A673 (cell line): ENCODE data around the gene METTL18. TPM values are rescaled to one million over a fixed set of nuclear protein-coding genes. Genes with fewer than 3 reads are reported as not detected.

Source experiments
- BruUV-seq: library from RNA; stranded (reverse); fragments of 400-500 nt; replicated peaks from 2 replicates; lab custom pipeline; 2021; lab: Mats Ljungman, UMichigan
- CTCF ChIA-PET: fragments of 300-600 bp; sonication (Branson Sonifier 250); formaldehyde crosslinking; loops from one replicate; lab custom pipeline; 2022; ENCODE audit warnings: antibody characterized with exemption; lab: Charles Lee
- POLR2A ChIA-PET: fragments of 300-600 bp; sonication (Branson Sonifier 250); formaldehyde crosslinking; loops from one replicate; lab custom pipeline; 2022; ENCODE audit warnings: antibody characterized with exemption; ENCODE audit not compliant: low non-redundant PET; lab: Charles Lee
- DNase-seq: peaks from one replicate; pipeline ENCODE4 v3.0.0-alpha.2; 2015; ENCODE audit warnings: low spot score
- H3K27ac ChIP-seq: fragments of 200-600 bp; sonication (generic); 2 replicates; pipeline ENCODE4 v1.5.1; 2016; ENCODE audit warnings: mixed run types, low read depth, mild to moderate bottlenecking, mixed read lengths, antibody characterized with exemption, low read length; ENCODE audit not compliant: poor library complexity, severe bottlenecking
- H3K27me3 ChIP-seq: fragments of 200-600 bp; sonication (generic); replicated peaks from 2 replicates; pipeline ENCODE4 v1.6.1; 2017; ENCODE audit warnings: mixed run types, low read depth, mild to moderate bottlenecking, mixed read lengths, antibody characterized with exemption, low read length; ENCODE audit not compliant: insufficient read depth, poor library complexity
- H3K36me3 ChIP-seq: fragments of 200-600 bp; sonication (generic); 2 replicates; pipeline ENCODE4 v1.6.1; 2016; ENCODE audit warnings: mixed run types, mild to moderate bottlenecking, mixed read lengths, antibody characterized with exemption, low read length; ENCODE audit not compliant: insufficient read depth, poor library complexity, severe bottlenecking
- H3K4me1 ChIP-seq: fragments of 200-600 bp; sonication (generic); 2 replicates; pipeline ENCODE4 v1.6.1; 2017; ENCODE audit warnings: mixed run types, mild to moderate bottlenecking, mixed read lengths, antibody characterized with exemption, low read length; ENCODE audit not compliant: insufficient read depth, poor library complexity, severe bottlenecking
- H3K4me3 ChIP-seq: fragments of 200-600 bp; sonication (generic); 2 replicates; pipeline ENCODE4 v1.5.1; 2016; ENCODE audit warnings: low read depth, mixed run types, mild to moderate bottlenecking, mixed read lengths, low read length; ENCODE audit not compliant: poor library complexity, severe bottlenecking
- H3K9me3 ChIP-seq: fragments of 200-600 bp; sonication (generic); 2 replicates; pipeline ENCODE4 v1.6.1; 2016; ENCODE audit warnings: mixed run types, low read depth, mild to moderate bottlenecking, mixed read lengths, antibody characterized with exemption, low read length; ENCODE audit not compliant: poor library complexity, severe bottlenecking
- EZH2 ChIP-seq: fragments of 200-600 bp; sonication (generic); IDR thresholded peaks from 2 replicates; pipeline ENCODE4 v1.6.1; 2017; ENCODE audit warnings: borderline replicate concordance, low read depth, mild to moderate bottlenecking, mixed read lengths, antibody characterized with exemption, low read length; ENCODE audit not compliant: poor library complexity, severe bottlenecking
- intact Hi-C: fragments of 100-400 bp; cut with micrococcal nuclease; formaldehyde crosslinking; loops from one replicate; pipeline ENCODE4 v1.10.0; 2022; ENCODE audit not compliant: unreplicated experiment
- total RNA-seq: library from RNA; stranded (reverse); gene quantifications from 2 replicates; pipeline ENCODE4 v1.2.3, GENCODE V29; 2021
- TF ChIP-seq, protein P1 (sequence below): fragments of 300-800, 200-600 bp; sonication (generic); conservative IDR thresholded peaks from 2 replicates; pipeline ENCODE4 v1.5.1; 2017; ENCODE audit warnings: low read depth, mild to moderate bottlenecking, antibody characterized with exemption, low read length, moderate library complexity, mixed read lengths

The METTL18 gene
- total RNA-seq, 1 experiment from 2014 or later = 6.3 TPM

DNA sequence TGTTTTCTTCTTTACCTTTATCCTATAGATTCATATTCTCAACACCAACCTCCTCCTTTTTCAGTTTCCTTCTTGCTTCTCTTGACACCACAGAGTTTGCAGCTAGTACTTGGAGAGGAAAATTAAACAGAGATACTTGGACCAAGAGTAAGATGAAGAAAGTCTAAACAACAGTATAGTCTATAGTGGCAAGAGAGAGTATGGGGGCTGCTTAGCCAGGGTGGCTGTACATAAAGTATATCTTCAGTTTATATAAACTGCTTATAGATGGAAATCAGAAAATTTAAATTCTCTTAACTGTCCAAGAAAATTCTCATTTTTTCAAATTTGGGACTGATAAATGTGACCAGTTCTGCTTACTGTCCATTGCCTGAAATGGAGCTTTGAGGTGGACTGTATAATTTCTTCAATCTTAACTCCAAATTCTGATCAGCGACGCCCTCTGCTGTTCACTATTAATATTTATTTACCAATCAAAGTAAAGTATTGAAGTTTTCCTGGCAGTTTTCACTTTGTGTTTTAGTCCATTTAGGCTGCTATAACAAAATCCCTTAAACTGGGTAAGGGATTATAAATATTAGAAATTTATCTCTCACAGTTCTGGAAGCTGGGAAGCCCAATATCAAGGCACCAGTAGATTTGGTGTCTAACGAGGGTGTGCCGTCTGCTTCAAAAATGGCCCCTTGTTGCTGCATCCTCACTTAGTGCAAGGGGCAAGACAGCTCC, 14.8 kb upstream of the METTL18 start:
- no peaks in the 10 kb centered on the region for H3K27me3 ChIP-seq
- H3K4me3 ChIP-seq = no peak overlapping the region
- H3K4me1 ChIP-seq = no peaks in the 10 kb centered on the region
- H3K9me3 ChIP-seq = no peaks in the 10 kb centered on the region
- BruUV-seq = no TSS peak
- CTCF ChIA-PET = interaction anchor here (1.0 kb wide), 1 partner anchor 224 kb away, joined by 3 read pairs; the partner anchor contains the start of gene F5
- TF ChIP-seq, protein P1, sequence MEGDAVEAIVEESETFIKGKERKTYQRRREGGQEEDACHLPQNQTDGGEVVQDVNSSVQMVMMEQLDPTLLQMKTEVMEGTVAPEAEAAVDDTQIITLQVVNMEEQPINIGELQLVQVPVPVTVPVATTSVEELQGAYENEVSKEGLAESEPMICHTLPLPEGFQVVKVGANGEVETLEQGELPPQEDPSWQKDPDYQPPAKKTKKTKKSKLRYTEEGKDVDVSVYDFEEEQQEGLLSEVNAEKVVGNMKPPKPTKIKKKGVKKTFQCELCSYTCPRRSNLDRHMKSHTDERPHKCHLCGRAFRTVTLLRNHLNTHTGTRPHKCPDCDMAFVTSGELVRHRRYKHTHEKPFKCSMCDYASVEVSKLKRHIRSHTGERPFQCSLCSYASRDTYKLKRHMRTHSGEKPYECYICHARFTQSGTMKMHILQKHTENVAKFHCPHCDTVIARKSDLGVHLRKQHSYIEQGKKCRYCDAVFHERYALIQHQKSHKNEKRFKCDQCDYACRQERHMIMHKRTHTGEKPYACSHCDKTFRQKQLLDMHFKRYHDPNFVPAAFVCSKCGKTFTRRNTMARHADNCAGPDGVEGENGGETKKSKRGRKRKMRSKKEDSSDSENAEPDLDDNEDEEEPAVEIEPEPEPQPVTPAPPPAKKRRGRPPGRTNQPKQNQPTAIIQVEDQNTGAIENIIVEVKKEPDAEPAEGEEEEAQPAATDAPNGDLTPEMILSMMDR = peak; percentile 68
- no peak for TF ChIP-seq EZH2
- no peak overlapping the region for H3K27ac ChIP-seq
- POLR2A ChIA-PET = no interaction called here
- H3K36me3 ChIP-seq = peaks cover 37% of the 10 kb centered on the region
- intact Hi-C loops = loop anchor here (1.0 to 5.0 kb wide), 3 partner anchors 209 to 1207 kb away; no protein-coding TSS in a partner anchor
- DNase-seq = peak; percentile 44

DNA sequence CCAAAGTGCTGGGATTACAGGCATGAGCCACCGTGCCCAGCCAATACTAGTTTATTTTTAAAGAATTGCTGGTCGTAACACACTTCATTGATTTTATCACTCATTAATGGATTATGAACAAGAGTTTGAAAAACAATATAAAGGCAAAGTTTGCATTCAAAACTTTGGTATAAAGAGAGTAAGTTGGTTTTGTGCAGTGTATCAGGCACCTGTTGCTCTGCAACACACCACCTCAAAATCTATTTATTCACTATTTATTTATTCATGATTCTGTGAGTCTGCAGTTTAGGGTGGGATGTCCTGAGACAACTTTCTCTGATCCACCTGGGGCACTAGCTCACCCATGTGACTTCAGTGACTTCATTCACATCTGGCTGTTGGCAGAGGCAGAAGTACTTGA, 10.2 kb upstream of the METTL18 start:
- no peak for TF ChIP-seq EZH2
- ChIA-PET POLR2A (no interaction called here), CTCF (no interaction called here)
- no TSS peak for BruUV-seq
- Histone ChIP-seq H3K27me3 (no peaks in the 10 kb centered on the region), H3K4me1 (no peaks in the 10 kb centered on the region), H3K4me3 (no peak overlapping the region), H3K9me3 (no peaks in the 10 kb centered on the region), H3K27ac (no peak overlapping the region), H3K36me3 (peaks cover 49% of the 10 kb centered on the region)
- intact Hi-C loops = loop anchor here (5.0 kb wide), 1 partner anchor 1203 kb away; no protein-coding TSS in a partner anchor
- DNase-seq = no peak

DNA sequence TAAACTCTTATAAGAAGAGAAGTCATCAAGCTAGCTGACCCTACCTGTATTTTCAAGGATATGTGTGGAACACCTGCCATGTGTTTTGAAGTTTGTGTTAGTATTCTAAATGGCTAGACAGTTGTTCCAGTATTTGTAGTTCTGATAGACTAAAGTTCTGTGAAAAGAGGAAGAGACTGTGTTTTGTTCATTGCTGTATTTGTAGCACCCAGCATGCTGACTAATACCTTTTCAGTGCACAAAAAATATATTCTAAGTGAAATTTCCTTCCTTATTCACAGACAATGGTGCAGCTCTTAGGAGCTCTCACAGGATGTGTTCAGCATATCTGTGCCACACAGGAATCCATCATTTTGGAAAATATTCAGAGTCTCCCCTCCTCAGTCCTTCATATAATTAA, 8.2 kb upstream of the METTL18 start:
- Histone ChIP-seq H3K27ac (no peak overlapping the region), H3K9me3 (no peaks in the 10 kb centered on the region), H3K4me3 (no peak overlapping the region), H3K36me3 (peaks cover 40% of the 10 kb centered on the region), H3K4me1 (no peaks in the 10 kb centered on the region), H3K27me3 (no peaks in the 10 kb centered on the region)
- ChIA-PET POLR2A (no interaction called here), CTCF (no interaction called here)
- intact Hi-C loops = no loop called here
- TF ChIP-seq EZH2 = no peak
- TF ChIP-seq, protein P1 = no peak
- DNase-seq = no peak
- BruUV-seq = no TSS peak

DNA sequence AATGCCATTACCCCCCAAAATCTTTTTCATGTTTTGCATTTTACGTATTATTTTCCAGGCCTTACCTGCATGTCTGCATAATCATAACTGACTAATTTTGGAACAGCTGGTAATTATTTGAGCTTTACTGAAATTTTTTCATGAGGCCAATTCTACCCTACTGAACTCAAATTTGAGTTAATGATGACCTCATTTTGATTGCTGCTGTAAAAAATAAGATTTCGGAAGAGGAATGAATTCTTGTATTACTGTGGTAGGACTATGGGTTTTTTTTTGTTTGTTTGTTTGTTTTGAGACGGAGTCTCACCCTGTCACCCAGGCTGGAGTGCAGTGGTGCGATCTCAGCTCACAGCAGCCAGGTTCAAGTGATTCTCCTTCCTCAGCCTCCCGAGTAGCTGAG, 2.6 kb upstream of the METTL18 start:
- Histone ChIP-seq H3K4me3 (no peak overlapping the region), H3K27me3 (no peaks in the 10 kb centered on the region), H3K4me1 (peaks cover 13% of the 10 kb centered on the region), H3K36me3 (no peaks in the 10 kb centered on the region), H3K27ac (no peak overlapping the region), H3K9me3 (no peaks in the 10 kb centered on the region)
- BruUV-seq = no TSS peak
- POLR2A ChIA-PET = no interaction called here
- intact Hi-C loops = no loop called here
- TF ChIP-seq, protein P1 = no peak
- no peak for TF ChIP-seq EZH2
- DNase-seq = no peak
- CTCF ChIA-PET = no interaction called here
